Kasumi-1 (cell line): ENCODE measurements around the gene SP6.

Experiments
- DNase-seq, 2 experiments: peaks; one replicate each; lab custom pipeline; 2025; lab: John Stamatoyannopoulos, UW

SP6 gene

DNA sequence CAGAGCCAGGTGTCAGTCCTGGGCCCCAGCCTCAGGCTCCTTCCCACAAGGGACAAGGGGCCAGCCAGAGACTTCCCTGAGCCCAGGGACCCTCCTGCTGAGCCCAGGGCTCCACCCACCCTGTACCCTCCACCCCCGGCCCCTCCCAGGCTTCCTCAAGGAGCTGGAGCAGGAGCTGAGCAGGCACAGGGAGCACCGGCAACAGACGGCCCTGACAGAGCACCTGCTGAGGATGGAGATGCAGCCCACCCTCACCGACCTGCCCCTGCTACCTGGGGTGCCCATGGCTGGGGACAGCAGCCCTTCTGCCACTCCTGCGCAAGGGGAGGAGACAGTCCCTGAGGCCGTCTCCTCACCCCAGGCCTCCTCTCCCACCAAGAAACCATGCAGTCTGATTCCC is 14.4 kb downstream of the SP6 start:
- no peak for DNase-seq

DNA sequence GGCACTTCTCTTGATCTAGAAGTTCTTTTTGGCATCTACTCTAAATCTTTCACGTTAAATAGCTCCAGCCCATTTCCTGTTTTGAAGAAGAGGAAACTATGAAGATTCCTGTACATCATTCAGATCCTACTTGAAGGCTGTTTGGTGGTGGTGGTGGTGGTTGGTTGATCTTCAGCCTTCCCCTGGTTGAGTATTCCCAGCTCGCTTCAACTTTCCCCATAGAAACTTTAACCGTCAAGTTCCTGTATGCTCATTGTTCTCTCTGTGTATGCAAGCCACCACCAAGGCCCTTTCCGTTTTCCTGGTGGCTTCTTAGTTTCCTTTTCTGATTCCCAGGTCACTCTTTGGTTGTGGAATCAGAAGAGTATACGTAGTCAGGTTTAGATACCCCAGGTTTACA is 16.2 kb downstream of the SP6 start:
- DNase-seq, result no peak

DNA sequence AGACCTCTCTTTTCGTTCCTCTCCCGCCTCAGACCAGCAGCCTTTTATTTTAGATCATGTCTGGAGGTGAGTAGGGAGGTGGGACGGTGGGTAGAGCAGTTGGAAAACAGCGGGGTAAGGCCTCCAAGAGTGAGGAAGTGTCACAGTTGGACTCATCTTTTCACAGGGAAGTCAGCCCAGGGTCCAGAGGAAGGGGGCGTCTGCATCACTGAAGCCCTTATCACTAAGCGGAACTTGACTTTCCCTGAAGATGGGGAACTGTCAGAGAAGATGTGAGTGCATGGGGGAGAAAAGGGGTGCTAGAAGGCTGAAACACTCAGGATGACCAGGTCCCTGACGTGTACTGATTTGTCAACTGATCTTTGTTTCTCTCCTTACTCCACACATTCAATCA is 19.0 kb downstream of the SP6 start:
- DNase-seq, result peak; percentile 51 to 61

DNA sequence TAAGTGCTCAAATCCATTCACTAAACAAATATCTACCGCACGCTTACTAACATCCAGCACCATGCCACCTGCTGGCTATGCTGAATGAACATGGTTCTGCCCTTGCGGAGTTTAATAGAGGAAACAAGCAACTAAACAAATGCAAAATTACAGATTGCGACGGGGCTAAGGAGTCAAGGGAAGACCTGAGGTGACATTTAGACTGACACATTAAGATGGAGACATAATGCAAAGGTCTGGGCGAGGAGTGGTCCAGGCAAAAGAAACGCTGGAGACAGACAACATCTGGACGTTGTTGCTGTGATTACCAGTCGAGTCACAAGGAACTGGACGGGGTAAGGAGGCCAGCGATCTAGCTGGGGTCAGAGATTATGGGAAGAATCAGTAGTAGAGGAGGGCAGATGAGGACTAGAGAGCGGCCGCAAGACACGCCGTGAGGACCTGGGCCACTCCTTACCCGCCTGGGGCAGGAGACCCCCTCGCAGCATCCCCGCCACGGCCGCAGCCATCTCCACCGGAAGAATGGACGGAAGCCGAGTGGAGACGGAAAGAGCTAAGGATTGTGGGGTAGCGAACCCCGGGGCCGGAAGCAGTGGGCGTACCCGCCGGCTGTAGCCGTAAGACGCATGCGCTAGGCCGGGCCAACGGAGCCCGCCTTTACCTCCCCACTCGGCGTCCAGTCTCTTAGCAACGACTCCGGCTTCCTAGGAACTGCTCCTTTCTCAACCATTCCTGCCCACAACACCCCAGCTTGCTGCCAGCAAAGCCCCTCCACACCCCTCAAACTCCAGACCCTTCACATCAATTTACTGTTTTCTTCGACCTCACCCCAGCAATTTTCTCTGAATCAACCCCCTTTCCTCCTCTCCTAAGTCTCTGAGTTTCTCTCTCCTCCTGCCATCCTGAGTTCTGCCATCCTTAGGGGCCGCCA is 19.7 kb downstream of the SP6 start, which contains the start of the genes LRRC46 and MRPL10:
TSS of gene LRRC46 (plus strand) at position 668 of the 931 bp plus-strand sequence. CDS start 320 bp downstream, outside the sequence.
TSS of gene MRPL10 (minus strand) at position 539 of the 931 bp plus-strand sequence. CDS start at position 509, 30 bp downstream.
- DNase-seq, result peak; percentile 99

DNA sequence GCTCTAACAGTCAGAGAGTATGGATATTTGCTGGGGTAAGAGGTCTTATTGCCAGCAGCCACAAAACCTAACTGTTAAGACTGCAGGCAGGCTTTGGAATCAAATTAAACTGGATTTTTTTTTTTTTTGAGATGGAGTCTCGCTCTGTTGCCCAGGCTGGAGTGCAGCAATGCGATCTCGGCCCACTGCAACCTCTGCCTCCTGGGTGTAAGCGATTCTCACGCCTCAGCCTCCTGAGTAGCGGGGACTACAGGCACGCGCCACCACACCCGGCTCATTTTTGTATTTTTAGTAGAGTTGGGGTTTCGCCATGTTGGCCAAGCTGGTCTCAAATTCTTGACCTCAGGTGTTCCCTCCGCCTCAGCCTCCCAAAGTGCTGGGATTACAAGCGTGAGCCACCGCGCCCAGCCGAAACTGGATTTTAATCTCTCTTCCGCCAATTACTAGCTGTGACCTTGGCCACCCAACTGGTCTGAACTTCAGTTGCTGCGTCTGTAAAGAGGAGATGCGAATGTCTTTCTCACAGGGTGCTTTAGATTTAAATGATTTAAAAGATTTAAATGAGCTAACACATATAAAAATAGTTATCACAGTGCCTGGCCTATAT is 20.5 kb downstream of the SP6 start:
- no peak for DNase-seq

DNA sequence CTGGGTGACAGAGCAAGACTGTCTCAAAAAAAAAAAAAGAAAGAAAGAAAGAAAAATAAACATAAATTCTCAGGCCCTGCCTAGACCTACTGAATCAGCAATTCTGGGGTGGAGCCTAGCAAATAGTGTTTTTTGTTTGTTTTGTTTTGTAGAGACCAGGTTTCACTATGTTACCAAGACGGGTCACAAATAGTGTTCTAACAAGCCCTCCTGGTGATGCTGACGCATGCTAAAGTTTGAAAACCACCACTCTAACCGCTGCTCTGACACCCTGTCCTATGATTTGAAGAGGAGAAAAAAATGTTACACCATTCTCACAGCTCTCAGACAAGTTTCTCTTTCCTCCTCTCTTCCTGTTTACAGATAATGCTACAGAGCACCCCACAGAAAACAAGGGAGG is 21.1 kb downstream of the SP6 start:
- no peak for DNase-seq

DNA sequence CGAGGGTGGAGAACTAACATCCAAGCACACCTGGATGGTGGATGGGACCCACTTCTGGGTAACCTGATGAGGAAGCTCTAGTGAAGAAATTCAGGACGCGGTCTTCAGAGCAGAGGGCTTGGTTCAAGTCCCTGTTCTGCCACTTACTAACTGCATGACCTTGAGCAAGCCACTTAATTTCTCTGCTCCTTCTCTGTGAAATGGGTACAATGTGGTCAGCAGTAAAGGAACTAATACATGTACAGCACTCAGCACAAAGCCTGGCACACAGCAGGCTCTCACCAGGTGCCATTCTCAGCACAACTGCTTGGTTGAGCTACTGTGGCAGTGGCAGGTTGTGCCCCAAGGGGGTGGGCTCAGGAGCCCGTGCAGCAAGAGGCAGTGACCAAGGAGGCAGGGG is 27.4 kb downstream of the SP6 start:
- no peak for DNase-seq

DNA sequence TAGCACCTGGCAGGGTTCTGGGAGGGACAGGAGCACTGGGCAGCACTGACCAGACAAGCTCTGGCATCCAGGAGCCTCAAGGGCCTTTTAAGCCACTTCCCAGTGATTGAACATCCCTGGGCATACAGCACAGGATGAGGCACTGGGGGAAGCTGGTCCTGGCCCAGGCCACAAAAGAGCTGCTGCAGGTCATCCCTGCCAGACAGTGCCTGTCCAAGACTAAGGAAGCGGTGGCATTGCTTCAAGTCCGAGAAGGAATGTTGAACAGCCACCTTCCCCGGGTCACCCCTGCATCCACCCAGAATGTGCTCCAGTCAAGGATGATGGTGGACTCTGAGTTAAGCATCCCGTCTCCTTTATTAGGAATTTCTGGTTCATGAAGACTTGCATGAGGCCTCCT is 28.2 kb downstream of the SP6 start:
- no peak for DNase-seq

DNA sequence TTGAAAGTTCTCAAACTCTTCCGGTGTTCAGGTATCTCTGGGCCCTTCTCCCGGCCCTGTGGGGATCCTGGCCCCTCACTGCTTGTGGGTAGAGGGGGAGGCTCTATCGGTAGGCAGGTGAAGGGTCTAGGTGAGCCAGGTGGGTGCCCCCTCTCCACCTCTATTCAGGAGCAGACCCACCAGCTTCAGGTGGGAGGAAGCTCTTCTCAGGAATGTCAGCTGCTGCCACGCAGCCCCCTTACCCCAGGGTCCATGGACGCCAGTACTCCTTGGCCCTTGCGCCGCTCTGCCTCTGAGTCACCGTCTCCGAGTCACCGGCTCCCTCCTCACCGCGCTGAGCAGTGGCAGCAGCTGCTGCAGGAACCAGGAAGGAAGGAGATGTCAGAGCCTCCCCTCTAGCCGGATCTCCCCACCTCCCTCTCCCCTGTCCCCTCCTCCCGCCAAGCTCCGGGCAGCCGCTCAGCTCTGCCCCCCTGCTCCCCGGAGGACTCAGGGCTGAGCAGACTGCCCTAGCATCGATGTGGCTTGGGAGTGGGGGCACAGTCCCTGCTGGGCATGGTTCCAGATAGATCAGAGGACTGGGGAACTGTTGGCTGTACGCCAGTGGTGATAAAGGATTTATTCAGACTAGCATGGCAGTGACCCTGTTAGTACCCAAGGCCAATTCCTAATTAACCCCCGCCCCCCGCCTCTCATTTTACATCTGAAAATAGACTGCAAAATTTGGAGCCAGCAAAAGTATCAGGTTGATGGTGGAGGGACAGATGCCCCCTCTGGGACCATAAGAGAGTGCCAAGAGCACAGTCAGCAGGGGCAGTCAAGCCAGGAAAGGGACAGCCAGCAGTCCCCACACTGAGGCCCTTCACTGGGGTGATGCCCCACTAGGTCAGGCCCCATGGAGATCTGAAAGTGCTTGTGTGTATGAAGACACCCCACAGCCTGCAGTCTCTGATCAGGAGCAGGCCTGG is 29.3 kb downstream of the SP6 start, which contains the start of gene OSBPL7:
TSS of gene OSBPL7 (minus strand) at position 371 of the 968 bp plus-strand sequence. CDS start 1,516 bp downstream, outside the sequence.
- peak; percentile 98 for DNase-seq

DNA sequence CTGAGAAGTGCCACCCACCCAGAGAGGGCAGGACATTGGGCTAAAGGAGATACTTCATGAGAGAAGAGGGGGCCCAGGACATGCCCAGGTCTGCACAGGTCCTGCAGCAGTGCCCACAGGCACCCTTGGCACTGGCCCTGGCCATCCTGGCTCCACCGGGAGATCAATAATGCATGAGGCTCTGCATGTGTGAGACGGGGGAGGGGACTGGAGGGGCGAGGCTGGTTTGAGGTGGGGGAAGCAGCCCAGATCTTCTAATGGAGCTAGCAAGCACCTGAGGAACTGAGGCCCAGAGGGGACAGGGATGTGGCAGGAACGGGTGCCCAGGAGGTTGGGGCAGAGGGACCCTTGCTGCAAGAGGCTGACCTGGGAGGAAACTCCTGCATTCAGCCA is 29.9 kb downstream of the SP6 start:
- DNase-seq, result no peak

DNA sequence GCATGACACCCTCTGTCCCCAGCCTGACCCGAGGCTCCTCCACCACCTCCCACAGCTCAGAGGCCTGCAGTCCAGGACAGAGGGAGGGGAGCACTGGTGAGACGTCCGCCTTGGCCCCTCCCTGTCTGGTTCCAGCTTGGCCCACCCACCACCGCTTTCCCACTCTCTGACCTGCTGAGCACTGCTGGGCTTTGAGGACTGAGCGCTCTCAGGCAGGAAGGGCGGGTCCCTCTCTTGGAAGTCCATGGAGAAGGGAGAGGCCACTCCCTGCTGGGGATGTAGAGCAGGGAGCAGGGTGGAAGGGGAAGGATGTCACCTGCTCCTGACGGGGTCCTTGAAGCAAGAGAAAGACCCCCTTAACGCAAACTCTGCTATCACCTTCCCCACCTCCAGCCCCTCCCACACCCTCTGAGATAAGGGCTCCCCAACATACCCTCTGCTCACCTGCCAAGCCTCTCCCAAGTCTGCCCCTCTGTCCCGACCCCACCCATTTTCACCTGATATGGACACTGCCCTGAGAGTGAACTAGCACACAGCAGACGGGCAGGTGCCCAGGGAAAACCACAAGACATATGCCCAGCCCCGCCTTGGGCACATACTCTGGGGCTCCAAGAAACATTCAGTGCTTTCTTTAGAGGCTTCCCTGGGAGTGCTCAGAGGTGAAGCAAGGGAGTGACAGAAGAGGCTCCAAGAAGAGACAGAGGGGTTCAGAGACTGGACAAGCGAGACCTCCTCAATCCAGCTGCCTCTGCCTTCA is 30.8 kb downstream of the SP6 start:
- DNase-seq, result no peak

DNA sequence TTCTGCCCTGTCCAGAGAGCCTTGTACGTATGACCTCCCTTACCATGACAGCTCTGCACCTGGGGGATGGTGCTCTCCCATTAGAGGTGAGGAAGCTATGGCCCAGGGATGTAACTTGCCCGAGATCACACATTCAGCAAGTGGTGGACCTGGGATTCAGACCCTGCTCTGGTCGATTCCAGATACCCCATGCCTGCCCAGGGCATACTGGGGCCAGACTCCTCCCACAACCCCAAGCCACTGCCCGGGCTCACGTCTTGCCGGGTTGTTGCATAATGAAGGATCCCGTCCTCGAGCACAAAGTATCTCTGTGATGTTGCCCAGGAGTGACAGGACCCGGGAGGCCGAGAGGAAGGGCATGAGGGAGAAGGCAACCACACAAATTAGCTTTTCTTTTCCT is 31.5 kb downstream of the SP6 start:
- no peak for DNase-seq

DNA sequence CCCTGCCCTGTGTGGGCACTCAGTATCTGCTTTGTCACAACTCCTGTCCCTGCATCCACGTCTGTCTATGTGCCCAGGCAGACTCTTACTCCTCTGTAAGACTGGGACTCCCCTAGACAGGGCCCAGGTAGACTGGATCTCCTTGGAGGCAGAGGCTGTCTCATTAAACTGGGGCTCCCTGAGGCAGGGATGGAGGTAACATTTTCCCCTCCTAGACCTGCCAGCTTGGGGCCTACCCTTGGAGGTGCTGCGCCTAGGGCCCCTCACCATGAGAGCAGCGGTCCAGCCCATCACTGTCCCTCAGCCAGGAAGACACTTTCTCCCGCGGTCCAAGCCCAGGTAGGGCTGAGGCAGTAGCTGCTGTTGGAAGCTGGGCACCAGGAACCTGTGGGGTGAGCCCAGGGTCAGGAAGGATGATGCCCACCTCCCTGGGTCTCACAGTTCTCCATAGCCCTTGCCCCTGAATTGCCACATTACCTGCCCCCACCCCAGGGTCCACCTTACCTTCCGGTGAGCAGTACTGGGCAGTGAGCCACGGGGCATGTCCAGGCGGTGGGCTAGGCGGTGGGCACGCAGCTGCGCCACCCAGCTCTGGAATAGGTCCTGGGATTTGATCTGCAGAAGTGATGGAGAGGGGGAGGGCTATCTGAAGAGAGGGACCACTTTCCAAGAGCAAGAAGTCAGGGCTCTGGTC is 32.8 kb downstream of the SP6 start:
- no peak for DNase-seq

DNA sequence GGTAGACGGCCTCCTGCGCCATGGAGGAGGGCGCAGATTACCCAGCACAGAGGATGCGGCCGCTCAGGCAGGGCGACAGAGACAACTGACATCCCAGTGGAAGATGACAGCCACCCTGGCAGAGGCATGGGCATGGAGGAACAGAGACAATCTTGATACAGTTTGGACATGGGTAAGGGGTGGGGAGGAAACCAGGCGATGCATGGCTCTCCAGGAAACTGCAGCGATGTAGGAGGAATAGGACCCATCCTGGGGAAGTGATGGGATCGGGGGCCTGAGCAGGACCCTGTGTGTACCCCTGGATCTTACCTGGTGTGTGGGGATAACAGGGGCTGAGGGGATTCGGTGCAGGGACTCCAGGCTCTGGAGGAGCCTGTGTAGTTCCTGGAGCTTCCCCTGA is 34.0 kb downstream of the SP6 start:
- DNase-seq, result no peak

DNA sequence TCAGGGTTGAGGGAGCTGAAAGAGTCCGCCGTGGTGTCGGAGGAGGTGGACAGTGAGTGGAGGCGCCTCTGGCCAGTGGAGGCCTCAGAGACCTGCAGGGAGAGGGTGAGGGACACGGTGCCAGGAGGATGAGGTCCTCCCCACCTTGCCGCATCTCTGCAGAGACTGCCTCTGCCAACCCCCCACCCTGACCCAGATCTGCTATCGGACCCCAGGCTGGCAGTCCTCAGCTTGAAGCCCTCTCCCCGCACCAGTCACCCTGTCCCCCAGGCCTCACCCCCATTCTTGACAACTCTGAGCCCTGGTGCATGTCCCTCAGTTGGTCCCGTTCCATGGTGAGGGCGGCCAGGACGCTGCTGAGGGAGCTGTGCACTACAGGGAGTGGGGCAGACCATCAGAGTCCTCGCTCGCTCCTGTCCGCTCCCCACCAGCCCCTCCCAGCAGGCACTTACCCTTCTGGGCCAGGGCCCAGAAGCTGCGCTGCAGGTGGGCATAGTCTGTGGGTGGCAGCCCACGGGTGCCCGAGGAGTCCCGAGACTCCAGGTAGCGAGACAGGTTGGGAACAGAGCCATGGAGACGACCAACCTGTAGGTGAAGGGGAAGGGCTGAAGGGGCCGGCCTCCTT is 34.7 kb downstream of the SP6 start:
- DNase-seq, result no peak

DNA sequence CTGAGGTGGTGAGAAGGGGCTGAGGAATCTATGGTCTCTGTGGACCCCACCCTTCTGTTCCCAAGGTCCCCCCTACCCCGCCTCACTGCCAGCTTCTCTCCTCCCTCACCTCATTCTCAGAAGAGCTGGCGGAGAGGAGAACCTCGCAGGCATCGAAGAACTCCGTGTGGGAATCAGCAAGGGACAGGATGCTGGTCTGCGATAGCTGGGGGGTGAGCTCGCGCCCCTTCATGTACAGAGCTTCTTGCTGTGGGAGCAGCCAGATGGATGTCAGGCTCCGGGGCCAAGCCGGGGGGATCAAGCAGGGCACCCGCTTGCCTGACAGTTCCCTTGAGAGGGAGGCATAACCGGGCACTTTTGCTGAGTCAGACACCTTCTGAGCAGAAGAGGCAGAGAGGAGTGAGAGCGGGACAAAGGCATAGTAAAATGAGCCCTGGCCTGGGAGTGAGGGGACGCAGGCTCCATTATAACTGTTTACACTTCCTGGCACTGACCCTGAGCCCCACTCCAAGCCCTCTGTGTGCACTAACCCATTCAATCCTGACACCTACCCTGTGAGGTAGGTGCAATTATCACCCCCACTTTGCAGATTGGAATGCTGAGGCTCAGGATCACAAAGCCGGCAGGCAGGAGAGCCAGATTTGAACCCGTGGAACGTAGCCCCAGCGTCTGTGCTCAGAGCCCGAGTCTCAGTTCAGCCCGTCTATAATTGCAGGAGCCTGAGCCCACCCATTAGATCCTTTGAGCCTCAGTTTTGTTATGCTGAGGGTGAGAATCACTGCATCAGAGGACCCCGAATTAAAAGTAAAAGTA is 35.7 kb downstream of the SP6 start:
- DNase-seq, result no peak

DNA sequence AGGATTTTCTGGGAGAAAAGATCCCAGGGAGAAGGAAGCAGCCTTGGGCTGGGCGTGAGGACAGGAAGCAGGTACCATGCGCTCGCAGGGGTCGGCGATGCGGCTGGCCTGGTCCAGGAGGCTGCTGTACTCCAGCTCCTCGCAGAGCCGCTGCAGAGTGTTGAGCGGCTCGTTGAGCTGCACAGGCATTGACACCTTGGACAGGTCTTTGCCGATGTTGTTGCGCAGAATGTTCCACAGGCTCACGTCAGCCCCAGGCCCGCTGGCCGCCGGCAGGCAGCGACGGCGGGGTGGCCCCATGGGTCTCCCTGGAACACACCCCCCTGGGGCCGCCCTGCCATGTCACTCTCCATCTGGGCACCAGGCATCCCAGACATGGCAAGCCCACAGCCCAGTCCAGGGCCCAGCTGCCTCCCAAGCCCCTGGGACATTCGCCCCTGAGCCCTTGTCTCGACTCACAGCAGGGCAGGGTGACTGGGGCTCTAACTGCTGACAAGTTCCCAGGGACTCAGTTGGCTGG is 37.4 kb downstream of the SP6 start:
- no peak for DNase-seq

DNA sequence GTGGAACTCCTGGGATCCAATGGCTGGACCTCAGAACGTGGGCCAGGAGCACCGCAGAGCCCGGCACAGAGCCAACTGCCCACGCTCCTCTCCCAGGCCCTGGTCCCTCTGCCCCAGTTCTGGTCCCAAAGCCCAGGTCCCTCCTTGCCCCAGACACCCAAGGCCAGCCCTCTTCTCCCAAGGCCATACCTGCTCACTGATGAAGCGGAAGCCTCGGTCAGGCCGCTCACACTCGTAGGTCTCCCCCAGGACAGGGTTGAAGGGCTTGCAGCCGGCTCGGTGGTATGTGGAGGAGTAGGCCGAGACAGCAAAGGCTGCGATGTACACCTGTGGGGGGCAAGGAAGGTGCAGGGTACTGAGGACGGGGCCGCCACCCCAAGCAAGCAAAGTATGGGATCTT is 37.9 kb downstream of the SP6 start:
- no peak for DNase-seq
